ENCODE data around the gene PPP6R3.
"Not testable (repeated sequence)": the region's sequence is repeated elsewhere in the genome, so short reads cannot be mapped to it uniquely, and the experiment has no call there.

Gene PPP6R3

DNA sequence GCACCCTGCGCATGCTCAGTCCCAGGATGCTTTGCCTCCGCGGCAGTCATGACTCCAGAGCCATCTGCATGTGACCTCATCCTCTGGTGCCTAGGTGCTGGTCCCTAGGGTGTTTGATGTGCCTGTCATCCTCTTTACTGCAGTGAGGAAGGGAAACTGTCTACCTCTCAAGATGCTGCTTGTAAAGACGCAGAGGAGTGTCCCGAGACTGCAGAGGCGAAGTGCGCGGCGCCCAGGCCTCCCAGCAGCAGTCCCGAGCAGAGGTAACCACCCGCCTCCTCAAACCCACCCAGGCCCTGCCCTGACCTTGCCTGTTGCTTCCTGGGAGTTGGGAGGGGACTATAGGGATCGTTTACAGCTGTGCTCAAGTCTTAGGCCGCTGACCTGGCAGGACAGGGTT lies 149.2 kb downstream of the PPP6R3 start:
- DNase-seq (ENCODE audit: low spot score), result no peak

DNA sequence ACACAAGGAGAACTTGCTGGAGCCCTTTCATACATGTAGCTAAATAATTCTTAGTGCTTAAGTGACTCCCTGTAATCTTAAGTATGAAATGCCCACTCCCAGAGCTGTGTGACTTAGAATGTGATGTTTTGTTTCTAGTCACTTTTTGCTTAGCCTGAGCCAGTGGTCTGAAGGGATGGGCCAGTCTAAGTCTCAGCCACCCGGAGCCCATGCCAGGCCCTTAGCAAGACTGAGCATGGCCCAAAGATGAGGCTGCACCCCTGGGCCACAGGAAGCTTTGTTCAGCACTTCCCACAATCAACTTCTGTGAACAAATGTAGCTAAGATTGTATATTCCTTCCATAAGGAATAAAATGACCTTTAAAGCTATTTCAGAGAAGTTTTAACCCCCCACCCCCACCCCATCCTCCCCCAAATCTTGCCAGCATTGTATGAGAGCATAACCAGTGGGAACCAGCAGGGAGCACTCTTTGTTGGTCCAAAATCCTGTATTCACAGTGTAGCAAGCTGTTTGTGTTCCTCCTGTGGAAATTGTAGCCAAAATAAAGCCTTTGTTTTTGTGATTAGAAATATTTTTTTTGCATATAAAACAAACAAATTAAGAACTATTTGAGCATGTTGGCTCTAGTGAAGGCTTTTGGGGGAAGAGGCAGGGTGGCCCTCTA lies 150.0 kb downstream of the PPP6R3 start:
- peak; percentile 35 for DNase-seq (ENCODE audit: low spot score)

DNA sequence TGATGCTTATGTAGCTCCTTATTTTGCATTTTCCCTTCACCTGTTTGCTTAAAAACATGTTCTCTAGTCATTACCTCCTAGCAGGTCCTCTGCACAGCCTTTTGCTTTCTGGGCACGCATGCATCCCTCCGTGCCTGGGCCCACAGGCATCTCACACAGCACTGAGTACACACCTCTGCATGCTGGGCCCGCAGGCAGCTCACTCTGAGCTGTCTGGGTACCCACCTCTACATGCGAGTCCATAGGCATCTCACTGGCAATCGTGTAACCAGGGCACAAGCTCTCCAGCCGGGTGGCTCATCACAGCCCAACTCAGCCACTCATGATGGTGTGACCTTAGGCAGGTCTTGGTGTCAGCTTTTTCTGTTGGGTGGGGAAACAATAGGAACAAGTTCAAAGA lies 155.1 kb downstream of the PPP6R3 start:
- DNase-seq (ENCODE audit: low spot score), result no peak

DNA sequence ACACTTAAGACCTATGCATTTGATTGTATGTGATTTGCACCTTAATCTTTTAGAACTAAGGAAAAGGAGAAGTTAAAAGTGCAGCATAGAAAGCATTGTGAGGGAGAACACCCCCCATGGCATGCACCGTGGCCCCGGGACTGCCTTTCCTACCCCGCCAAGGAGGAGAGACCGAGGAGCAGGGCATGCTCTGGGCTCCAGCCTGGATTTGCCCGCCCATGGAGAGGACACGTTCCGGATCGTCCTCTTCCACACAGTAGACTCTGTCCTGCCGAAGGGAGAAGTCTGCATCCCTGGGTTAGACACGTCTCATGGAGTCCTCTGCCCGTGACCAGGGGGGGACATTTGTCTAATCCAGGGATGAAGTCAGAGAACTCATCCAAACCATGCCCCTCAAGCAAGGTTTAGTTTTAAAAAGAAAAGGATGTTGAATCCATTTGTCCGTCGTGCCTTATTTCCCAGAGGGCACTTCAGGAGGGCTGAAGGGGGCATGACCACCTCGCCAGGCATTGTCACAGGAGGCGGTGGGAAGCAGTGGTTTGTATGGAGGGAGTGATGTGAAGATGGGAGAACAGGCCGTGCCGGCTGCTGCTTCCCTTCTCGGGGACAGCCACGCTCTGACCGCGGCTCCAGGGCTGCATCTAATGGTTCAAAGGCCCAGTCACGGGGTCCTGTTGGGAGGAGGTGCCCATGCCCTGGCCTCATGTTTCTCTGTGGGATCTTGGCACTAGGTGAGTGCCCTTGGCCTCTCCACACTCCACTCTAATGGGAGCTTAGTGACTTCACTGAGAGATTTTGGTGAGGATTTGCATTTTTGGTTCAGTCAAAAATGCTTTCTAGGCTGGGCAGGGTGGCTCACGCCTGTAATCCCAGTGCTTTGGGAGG lies 157.6 kb downstream of the PPP6R3 start:
- no peak for DNase-seq (ENCODE audit: low spot score)

DNA sequence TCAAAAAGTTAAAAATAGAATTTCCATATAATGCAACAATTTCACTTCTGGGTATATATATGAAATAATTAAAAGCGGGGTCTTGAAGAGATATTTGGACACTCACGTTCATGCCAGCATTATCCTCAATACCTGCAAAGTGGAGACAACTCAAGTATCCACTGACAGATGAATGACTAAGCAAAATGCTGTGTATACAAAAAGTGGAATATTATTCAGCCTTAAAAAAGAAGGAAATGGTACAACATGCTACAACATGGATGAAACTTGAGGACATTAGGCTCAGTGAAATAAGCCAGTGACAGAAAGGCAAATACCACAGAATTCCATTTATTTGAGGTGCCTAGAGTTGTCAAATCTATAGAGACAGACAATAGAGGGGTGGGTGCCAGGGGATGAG lies 161.3 kb downstream of the PPP6R3 start:
- no peak for DNase-seq (ENCODE audit: low spot score)

DNA sequence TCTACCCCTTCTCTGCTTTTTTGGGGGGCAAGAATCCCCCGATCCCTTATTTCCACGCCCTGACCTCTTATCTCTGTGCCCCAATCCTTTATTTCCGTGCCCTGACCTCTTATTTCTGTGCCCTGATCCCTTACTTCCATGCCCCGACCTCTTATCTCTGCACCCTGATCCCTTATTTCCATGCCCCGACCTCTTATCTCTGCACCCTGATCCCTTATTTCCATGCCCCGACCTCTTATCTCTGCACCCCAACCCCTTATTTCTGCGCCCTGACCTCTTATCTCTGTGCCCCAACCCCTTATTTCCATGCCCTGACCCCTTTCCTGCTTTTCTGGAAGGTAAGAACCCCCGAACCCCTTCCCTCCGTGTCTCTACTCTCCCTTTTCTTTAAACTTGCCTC lies 163.2 kb downstream of the PPP6R3 start:
- not testable (repeated sequence) for DNase-seq (ENCODE audit: low spot score)

DNA sequence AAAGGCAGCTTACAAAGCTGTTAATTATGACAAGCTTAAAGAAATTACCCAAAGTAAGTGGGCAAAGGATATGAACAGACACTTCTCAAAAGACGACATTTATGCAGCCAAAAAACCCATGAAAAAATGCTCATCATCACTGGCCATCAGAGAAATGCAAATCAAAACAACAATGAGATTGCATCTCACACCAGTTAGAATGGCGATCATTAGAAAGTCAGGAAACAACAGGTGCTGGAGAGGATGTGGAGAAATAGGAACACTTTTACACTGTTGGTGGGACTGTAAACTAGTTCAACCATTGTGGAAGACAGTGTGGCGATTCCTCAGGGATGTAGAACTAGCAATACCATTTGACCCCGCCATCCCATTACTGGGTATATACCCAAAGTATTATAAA lies 164.5 kb downstream of the PPP6R3 start:
- not testable (repeated sequence) for DNase-seq (ENCODE audit: low spot score)

DNA sequence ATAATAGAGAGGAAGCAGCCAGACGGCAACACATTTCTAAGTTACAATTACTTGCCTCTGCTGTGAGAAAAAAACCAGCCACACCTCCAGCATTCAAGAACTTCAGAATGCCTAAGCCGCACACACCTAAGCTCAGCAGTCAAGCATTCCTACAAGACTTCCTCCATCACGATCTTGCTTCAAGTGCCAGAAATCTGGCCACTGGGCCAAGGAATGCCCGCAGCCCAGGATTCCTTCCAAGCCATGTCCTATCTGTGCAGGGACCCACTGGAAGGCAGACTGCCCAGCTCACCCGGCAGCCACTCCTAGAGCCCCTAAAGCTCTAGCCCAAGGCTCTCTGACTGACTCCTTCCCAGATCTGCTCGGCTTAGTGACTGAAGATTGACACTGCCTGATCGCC lies 165.7 kb downstream of the PPP6R3 start:
- not testable (repeated sequence) for DNase-seq (ENCODE audit: low spot score)

DNA sequence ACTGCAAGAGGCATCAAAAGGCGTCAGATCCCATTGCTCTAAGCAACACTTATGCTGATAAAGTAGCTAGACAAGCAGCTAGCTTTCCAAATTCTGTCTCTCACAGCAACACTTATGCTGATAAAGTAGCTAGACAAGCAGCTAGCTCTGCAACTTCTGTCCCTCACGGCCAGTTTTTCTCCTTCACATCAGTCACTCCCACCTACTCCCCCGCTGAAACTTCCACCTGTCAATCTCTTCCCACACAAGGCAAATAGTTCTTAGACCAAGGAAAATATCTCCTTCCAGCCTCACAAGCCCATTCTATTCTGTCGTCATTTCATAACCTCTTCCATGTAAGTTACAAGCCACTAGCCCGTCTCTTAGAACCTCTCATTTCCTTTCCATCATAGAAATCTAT lies 168.3 kb downstream of the PPP6R3 start:
- DNase-seq (ENCODE audit: low spot score), result not testable (repeated sequence)

DNA sequence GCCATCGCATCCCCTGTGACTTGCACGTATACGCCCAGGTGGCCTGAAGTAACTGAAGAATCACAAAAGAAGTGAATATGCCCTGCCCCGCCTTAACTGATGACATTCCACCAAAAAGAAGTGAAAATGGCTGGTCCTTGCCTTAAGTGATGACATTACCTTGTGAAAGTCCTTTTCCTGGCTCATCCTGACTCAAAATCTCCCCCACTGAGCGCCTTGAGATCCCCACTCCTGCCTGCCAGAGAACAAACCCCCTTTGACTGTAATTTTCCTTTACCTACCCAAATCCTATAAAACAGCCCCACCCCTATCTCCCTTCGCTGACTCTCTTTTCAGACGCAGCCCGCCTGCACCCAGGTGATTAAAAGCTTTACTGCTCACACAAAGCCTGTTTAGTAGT lies 171.8 kb downstream of the PPP6R3 start:
- DNase-seq (ENCODE audit: low spot score), result not testable (repeated sequence)

DNA sequence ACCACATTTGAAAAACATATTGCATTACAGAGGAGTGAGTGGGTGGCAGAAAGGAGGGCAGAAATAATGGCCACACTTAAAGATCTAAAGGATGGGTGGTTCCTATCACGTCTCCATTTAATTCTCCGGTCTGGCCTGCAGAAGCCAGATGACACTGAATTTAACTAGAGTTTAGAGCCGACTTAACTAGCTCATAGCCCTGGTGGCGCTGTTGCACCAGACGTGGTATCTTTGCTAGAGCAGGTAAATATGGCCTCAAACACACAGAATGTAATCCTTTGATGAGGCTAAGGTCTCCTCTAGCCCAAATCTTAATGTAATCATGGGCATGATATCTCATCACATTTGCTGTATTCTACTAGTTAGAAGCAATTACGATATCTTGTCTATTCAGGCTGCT lies 172.2 kb downstream of the PPP6R3 start:
- peak; percentile 37 for DNase-seq (ENCODE audit: low spot score)

DNA sequence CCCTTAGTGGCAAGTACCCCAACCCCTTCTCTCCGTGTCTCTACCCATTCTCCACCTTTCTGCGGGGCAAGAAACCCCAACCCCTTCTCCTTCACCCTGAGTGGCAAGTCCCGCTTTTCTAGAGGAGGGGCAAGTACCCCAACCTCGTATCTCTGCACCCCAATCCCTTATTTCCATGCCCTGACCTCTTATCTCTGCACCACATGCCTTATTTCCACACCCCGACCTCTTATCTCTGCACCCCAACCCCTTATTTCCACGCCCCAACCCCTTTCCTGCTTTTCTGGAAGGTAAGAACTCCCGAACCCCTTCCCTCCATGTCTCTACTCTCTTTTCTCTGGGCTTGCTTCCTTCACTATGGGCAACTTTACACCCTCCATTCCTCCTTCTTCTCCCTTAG lies 174.1 kb downstream of the PPP6R3 start:
- not testable (repeated sequence) for DNase-seq (ENCODE audit: low spot score)

DNA sequence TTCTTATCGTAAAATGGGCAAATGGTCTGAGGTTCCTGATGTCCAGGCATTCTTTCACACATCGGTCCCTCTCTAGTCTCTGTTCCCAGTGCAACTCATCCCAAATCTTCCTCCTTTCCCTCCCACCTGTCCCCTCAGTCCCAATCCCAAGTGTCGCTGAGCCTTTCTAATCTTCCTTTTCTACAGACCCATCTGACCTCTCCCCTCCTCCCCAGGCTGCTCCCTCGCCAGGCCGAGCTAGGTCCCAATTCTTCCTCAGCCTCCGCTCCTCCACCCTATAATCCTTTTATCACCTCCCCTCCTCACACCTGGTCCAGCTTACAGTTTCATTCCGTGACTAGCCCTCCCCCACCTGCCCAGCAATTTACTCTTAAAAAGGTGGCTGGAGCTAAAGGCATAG lies 174.6 kb downstream of the PPP6R3 start:
- DNase-seq (ENCODE audit: low spot score), result not testable (repeated sequence)

DNA sequence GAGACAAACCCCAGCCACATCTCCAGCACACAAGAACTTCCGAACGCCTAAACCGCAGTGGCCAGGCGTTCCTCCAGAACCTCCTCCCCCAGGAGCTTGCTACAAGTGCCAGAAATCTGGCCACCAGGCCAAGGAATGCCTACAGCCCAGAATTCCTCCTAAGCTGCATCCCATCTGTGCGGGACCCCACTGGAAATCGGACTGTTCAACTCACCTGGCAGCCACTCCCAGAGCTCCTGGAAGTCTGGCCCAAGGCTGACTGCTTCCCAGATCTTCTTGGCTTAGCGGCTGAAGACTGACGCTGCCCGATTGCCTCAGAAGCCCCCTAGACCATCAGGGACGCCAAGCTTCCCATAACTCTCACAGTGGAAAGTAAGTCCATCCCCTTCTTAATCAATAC lies 175.3 kb downstream of the PPP6R3 start:
- not testable (repeated sequence) for DNase-seq (ENCODE audit: low spot score)

DNA sequence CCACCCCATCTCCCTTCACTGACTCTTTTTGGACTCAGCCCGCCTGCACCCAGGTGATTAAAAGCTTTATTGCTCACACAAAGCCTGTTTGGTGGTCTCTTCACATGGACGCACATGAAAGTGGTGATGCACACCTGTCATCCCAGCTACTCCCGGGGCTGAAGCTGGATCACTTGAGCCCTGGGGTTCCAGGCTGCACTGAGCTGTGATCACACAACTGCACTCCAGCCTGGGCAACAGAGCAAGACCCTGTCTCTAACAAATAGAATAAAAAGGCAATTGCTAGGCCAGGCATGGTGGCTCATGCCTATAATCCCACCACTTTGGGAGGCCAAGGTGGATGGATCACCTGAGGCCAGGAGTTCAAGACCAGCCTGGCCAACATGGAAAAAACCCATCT lies 178.8 kb downstream of the PPP6R3 start:
- not testable (repeated sequence) for DNase-seq (ENCODE audit: low spot score)

DNA sequence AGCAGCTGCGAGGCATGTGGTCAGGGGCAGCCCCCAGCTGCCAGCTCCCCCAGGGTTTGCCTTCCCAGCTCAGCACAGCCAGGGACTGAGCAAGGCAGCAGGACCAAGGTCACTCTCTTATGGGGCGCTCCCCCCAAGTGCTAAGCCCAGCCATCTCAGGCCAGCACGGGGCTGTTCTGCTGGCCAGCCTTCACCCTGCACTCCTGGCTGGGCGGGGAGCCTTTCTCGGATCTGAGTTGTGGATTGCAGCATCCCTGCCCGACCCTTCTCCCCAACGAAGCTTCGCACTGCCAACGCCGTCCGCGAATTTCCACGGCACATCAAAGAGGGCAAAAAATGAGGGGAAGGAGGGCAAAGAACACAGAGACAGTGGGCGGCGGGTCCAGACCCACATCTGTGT lies 181.3 kb downstream of the PPP6R3 start:
- DNase-seq (ENCODE audit: low spot score), result no peak

DNA sequence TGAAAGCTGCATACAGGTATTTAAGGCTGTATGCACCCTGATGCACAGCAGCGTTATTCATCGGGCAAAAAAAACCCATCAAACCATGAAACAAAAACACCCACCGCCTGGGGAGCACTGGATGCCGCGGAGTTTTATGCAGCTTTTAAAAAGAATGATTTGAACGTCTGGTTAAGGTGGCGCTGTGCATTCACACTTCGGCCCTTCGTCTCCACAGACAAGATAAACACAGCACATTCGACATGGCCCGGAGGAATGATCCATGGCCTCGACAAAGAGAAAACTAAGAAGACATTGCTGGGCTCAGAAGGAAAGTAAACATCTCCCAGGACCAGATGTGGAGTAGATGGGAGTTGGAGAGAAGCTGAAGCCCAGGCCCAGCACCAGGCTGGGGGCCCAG lies 183.0 kb downstream of the PPP6R3 start:
- no peak for DNase-seq (ENCODE audit: low spot score)

DNA sequence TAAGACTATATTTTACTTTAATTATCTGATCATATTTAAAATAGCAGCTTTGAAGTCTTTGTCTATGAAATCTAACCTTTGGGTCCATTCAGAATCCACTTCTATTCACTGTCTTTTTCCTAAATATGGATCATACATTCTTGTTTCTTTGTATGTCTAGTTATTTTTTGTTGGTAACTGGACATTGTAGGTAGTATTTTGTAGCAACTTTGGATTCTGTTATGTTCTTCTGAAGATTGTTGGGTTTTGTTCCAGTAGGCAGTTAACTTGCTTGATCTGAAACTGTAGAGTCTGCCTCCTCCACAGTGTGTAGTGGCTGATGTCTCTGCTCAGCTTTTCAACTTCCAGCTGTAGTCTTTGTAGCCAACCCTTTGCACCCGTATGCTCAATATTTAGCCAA lies 186.3 kb downstream of the PPP6R3 start:
- DNase-seq (ENCODE audit: low spot score), result no peak

DNA sequence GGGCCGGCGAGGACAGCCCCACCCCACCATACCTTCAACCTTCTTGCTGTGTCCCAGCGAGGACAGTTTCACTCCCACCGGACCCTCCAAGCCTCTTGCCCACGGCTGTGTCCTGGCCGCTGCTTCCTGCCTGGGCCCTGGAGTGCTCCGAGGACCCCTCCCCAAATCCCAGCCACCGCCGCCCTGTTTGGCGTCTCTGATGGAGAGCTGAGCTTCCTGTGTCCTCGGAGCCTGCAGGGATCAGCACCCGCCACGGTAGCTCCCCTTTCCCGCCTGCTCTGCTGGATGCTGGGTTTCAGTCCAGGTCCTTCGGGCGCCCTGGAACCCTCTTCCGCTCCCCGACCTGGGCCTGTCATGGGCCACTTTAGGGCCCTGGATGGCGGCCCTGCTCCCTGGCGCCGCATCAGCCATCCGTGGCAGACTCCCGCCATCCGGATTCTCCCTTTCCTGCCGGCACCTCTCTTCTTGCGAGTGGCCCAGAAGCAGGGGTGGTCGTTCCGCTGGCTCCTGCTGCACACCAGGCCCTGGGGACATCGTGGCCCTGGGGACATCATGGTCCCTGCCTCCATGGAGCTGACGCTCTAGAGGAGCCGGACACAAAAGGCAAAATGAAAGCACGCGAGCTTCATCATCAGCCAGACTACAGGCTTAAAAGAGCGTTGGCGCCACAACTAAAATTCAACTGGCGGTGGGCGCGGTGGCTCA lies 189.5 kb downstream of the PPP6R3 start:
- no peak for DNase-seq (ENCODE audit: low spot score)

DNA sequence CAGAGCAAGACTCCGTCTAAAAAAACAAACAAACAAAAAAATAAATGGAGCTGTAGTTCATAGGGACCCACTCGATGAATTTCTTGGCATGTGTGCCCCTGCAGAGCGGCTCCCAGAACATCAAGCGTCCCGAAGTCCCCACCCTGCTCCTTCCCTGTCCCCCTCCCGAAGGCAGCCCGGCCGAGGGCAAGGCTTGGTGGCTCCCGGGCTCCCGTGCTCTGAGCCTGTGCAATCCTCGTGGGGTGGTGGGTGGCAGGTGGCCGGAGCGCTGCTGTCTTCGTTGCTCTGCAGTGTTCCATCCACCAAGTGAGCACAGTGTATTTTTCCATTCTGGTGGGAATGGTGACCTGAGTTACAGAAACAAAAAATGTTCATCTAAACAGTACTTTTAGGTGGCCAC lies 190.2 kb downstream of the PPP6R3 start:
- DNase-seq (ENCODE audit: low spot score), result no peak

DNA sequence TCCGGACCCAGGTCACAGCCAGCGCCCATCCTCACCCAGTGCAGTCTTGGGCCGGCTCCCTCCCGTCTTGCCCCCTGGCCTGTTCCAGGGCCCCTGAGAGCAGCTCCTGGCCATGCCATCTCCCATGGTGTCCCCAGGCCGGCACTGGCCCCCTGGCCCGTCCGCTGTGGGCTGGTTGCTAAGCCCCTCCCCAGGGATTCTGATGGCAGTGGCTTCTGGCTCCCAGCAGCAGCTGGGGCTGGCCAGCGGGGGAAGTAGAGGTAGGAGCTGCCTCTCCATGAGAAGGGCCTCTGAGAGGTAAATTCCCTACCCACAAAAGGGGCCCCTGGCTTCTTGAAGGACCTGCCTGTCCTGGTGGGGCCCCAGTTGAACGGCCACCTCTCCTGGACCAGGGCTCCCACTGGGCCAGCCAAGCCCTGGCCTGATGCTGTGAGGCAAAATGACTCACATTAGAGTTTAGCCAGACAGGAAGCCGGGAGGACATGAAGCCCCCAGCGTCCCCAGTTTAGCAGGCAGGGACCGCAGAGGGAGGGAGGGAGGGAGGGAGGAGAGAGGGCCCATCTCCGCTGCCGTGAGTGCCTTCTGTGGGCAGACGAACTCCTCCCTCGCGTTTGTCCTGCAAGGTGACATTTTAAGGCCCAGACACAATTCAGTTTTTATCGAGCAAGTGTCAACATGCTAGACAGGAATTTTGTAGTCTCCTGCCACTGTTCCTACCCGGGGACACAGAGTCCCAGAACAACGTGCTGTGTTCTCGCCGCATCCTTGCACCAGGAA lies 190.8 kb downstream of the PPP6R3 start:
- no peak for DNase-seq (ENCODE audit: low spot score)

All from AG08395 (cell line).